NT2/D1 (cell line): Measurements from ENCODE around the gene CATSPERB.

Experiments
- DNase-seq: peaks from one replicate; pipeline ENCODE4 v3.0.0-alpha.2; 2011; ENCODE audit warnings: low read depth, low spot score
- H3K27me3 ChIP-seq: 2 replicates; pipeline ENCODE4 v1.6.0; 2011; ENCODE audit warnings: mild to moderate bottlenecking; ENCODE audit not compliant: insufficient read length, insufficient read depth
- H3K36me3 ChIP-seq: 2 replicates; pipeline ENCODE4 v1.6.1; 2011; ENCODE audit warnings: mild to moderate bottlenecking, low read length, mixed read lengths; ENCODE audit not compliant: insufficient read depth, insufficient read length
- H3K4me1 ChIP-seq: 2 replicates; pipeline ENCODE4 v1.5.1; 2011; ENCODE audit not compliant: insufficient read depth, insufficient read length
- H3K4me3 ChIP-seq: 2 replicates; pipeline ENCODE4 v1.5.1; 2011; ENCODE audit warnings: low read depth; ENCODE audit not compliant: insufficient read length
- H3K9ac ChIP-seq: 2 replicates; pipeline ENCODE4 v1.6.0; 2011; ENCODE audit warnings: low read depth; ENCODE audit not compliant: insufficient read length
- H3K9me3 ChIP-seq: 2 replicates; pipeline ENCODE4 v1.5.1; 2011; ENCODE audit warnings: mild to moderate bottlenecking, low read length; ENCODE audit not compliant: insufficient read depth
- SUZ12 ChIP-seq: IDR thresholded peaks from 2 replicates; pipeline ENCODE4 v1.6.1; 2011; ENCODE audit not compliant: insufficient read length, insufficient read depth; ENCODE audit errors: extremely low read depth
- YY1 ChIP-seq: IDR thresholded peaks from 2 replicates; pipeline ENCODE4 v1.6.1; 2011; ENCODE audit not compliant: insufficient read length, insufficient read depth
- ZNF274 ChIP-seq: IDR thresholded peaks from 2 replicates; pipeline ENCODE4 v1.6.1; 2011; ENCODE audit warnings: mild to moderate bottlenecking, low read depth, low read length

CATSPERB gene

GRCh38 chr14:91533623-91534022 is 198.3 kb downstream of the CATSPERB start:
- no peaks in the 10 kb centered on the region for H3K4me1 ChIP-seq
- no peak overlapping the region for H3K4me3 ChIP-seq
- TF ChIP-seq SUZ12 (no peak), ZNF274 (no peak), YY1 (no peak)
- no peaks in the 10 kb centered on the region for H3K27me3 ChIP-seq
- H3K9ac ChIP-seq, result no peak overlapping the region
- no peaks in the 10 kb centered on the region for H3K36me3 ChIP-seq
- no peaks in the 10 kb centered on the region for H3K9me3 ChIP-seq
- no peak for DNase-seq
